Skeletal muscle satellite cell (primary cell): ENCODE measurements around the gene SETD2.
A peak's percentile ranks its signal among the peaks of the same experiment; 100 is the strongest.

Experiments used
- H3K27me3 ChIP-seq: 2 replicates; pipeline ENCODE4 v1.7.0; 2013; ENCODE audit warnings: low read length; ENCODE audit not compliant: control insufficient read depth, insufficient read depth
- H3K36me3 ChIP-seq: 2 replicates; pipeline ENCODE4 v1.7.0; 2013; ENCODE audit warnings: mild to moderate bottlenecking, control low read depth, low read length; ENCODE audit not compliant: insufficient read depth
- H3K4me1 ChIP-seq: 2 replicates; pipeline ENCODE4 v1.7.0; 2013; ENCODE audit warnings: low read length; ENCODE audit not compliant: control insufficient read depth, insufficient read depth
- H3K4me2 ChIP-seq: 2 replicates; pipeline ENCODE4 v1.7.0; 2013; ENCODE audit warnings: mild to moderate bottlenecking, low read length
- H3K4me3 ChIP-seq: 2 replicates; pipeline ENCODE4 v1.7.0; 2013; ENCODE audit warnings: low read length
- H3K9ac ChIP-seq: 2 replicates; pipeline ENCODE4 v1.7.0; 2013; ENCODE audit warnings: mild to moderate bottlenecking, low read depth, low read length, moderate library complexity
- H3K9me3 ChIP-seq: replicated peaks from 2 replicates; pipeline ENCODE4 v1.7.0; 2013; ENCODE audit warnings: mild to moderate bottlenecking, control low read depth, low read length

SETD2 gene

GRCh38 chr3:46986055-46986730, 177.7 kb downstream of the SETD2 start:
- Histone ChIP-seq H3K4me1 (no peaks in the 10 kb centered on the region), H3K36me3 (no peaks in the 10 kb centered on the region), H3K4me2 (no peak overlapping the region), H3K9ac (no peak overlapping the region), H3K4me3 (no peak overlapping the region), H3K27me3 (no peaks in the 10 kb centered on the region), H3K9me3 (no peaks in the 10 kb centered on the region)

- Histone ChIP-seq H3K36me3 (no peaks in the 10 kb centered on the region), H3K9ac (no peak overlapping the region), H3K4me1 (no peaks in the 10 kb centered on the region), H3K9me3 (no peaks in the 10 kb centered on the region), H3K4me3 (no peak overlapping the region), H3K27me3 (no peaks in the 10 kb centered on the region), H3K4me2 (no peak overlapping the region)
These were observed 178.3 kb downstream of the SETD2 start for GRCh38 chr3:46985588-46985987.

- peaks cover 3% of the 10 kb centered on the region for H3K4me1 ChIP-seq
- H3K27me3 ChIP-seq: no peaks in the 10 kb centered on the region
- no peak overlapping the region for H3K9ac ChIP-seq
- no peaks in the 10 kb centered on the region for H3K9me3 ChIP-seq
- H3K4me2 ChIP-seq: no peak overlapping the region
- H3K36me3 ChIP-seq: no peaks in the 10 kb centered on the region
- no peak overlapping the region for H3K4me3 ChIP-seq
These were observed 179.1 kb downstream of the SETD2 start for GRCh38 chr3:46984591-46985459.

- no peak overlapping the region for H3K4me2 ChIP-seq
- no peak overlapping the region for H3K9ac ChIP-seq
- no peaks in the 10 kb centered on the region for H3K27me3 ChIP-seq
- no peaks in the 10 kb centered on the region for H3K9me3 ChIP-seq
- H3K36me3 ChIP-seq: no peaks in the 10 kb centered on the region
- peaks cover 13% of the 10 kb centered on the region for H3K4me1 ChIP-seq
- no peak overlapping the region for H3K4me3 ChIP-seq
These were observed 181.4 kb downstream of the SETD2 start for GRCh38 chr3:46982546-46982945.

GRCh38 chr3:46981932-46982471, 181.9 kb downstream of the SETD2 start:
- Histone ChIP-seq H3K27me3 (no peaks in the 10 kb centered on the region), H3K4me1 (peaks cover 17% of the 10 kb centered on the region), H3K9ac (no peak overlapping the region), H3K36me3 (no peaks in the 10 kb centered on the region), H3K9me3 (no peaks in the 10 kb centered on the region), H3K4me3 (no peak overlapping the region), H3K4me2 (no peak overlapping the region)

- peak overlapping the region; percentile 88 for H3K9ac ChIP-seq
- H3K4me1 ChIP-seq: peaks cover 17% of the 10 kb centered on the region
- no peaks in the 10 kb centered on the region for H3K36me3 ChIP-seq
- peak overlapping the region; percentile 100 for H3K4me2 ChIP-seq
- H3K9me3 ChIP-seq: no peaks in the 10 kb centered on the region
- H3K4me3 ChIP-seq: peak overlapping the region; percentile 94
- H3K27me3 ChIP-seq: no peaks in the 10 kb centered on the region
These were observed 183.9 kb downstream of the SETD2 start for GRCh38 chr3:46979958-46980497.

GRCh38 chr3:46978985-46979944, 184.6 kb downstream of the SETD2 start, which contains the start of gene NBEAL2:
Gene NBEAL2 (plus strand): TSS chr3:46979666. CDS start chr3:46979862, 196 bp downstream.
- no peaks in the 10 kb centered on the region for H3K36me3 ChIP-seq
- peak within 1 kb of the TSS; percentile 100 for H3K4me2 ChIP-seq
- no peaks in the 10 kb centered on the region for H3K27me3 ChIP-seq
- peak within 1 kb of the TSS; percentile 94 for H3K4me3 ChIP-seq
- peak within 1 kb of the TSS; percentile 88 for H3K9ac ChIP-seq
- no peaks in the 10 kb centered on the region for H3K9me3 ChIP-seq
- peaks cover 17% of the 10 kb centered on the region for H3K4me1 ChIP-seq

- Histone ChIP-seq H3K36me3 (no peaks in the 10 kb centered on the region), H3K9me3 (no peaks in the 10 kb centered on the region), H3K4me2 (no peak overlapping the region), H3K4me3 (no peak overlapping the region), H3K4me1 (peaks cover 17% of the 10 kb centered on the region), H3K27me3 (no peaks in the 10 kb centered on the region), H3K9ac (no peak overlapping the region)
These were observed 185.5 kb downstream of the SETD2 start for GRCh38 chr3:46978381-46978780.

GRCh38 chr3:46977811-46978195, 186.1 kb downstream of the SETD2 start:
- Histone ChIP-seq H3K27me3 (no peaks in the 10 kb centered on the region), H3K9ac (no peak overlapping the region), H3K9me3 (no peaks in the 10 kb centered on the region), H3K36me3 (no peaks in the 10 kb centered on the region), H3K4me3 (no peak overlapping the region), H3K4me1 (peaks cover 17% of the 10 kb centered on the region), H3K4me2 (no peak overlapping the region)

GRCh38 chr3:46976326-46977190, 187.4 kb downstream of the SETD2 start, which contains the start of gene CCDC12:
Gene CCDC12 (minus strand): TSS chr3:46976745. CDS start chr3:46976732, 13 bp downstream.
- Histone ChIP-seq H3K9me3 (no peaks in the 10 kb centered on the region), H3K9ac (peak within 1 kb of the TSS; percentile 96), H3K36me3 (peaks cover 3% of the 10 kb centered on the region), H3K4me1 (peaks cover 20% of the 10 kb centered on the region), H3K4me2 (peak within 1 kb of the TSS; percentile 77), H3K4me3 (peak within 1 kb of the TSS; percentile 88), H3K27me3 (no peaks in the 10 kb centered on the region)
